ENCODE data around the gene PBX3.

PBX3 gene

GRCh38 chr9:125867751-125868415, 120.7 kb downstream of the PBX3 start:
- DNase-seq (ENCODE audit: low spot score): no peak

DNA sequence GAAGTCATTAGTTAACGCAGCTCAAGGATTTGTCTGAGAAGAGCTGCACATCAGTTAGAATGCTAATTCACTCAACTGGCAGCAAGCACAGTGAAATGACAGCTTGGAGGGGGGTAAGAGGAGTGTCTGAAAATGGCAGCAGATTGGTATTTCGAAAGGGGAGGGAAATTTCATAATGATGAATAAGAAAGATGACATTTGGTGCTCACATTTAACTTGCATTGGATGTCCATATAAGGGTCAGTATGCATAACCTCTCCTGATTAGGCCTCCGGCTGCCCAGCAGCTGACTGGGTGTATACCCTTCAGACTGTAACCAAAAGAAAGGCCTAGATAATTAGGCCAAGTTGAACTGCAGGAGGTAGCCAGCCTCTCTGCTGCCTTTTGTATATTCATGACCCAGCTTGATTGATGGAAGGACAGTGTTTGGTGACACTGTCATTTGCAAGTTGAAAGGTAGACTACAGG, 131.0 kb downstream of the PBX3 start:
- DNase-seq (ENCODE audit: low spot score): no peak

DNA sequence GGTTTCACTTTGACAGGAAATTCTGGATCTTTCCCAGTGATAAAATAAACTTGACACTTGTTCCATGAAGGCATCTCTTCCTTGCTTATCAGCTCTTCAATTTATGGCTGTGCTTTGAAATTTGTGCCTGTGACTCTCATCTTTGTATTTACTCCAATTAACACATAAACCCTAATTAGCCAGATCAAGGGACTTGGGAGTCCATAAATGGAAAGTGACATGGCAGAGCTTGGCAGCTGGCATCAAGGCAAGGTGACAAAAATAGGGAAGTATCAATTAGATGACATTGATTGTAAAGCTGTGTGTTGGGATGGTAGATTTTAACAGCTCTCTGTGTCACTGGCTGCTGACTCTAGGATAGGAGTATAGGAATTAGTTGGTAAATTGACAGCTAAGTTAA, 133.9 kb downstream of the PBX3 start:
- DNase-seq (ENCODE audit: low spot score): no peak

- DNase-seq (ENCODE audit: low spot score): no peak
Measured at GRCh38 chr9:125883565-125884217, 136.5 kb downstream of the PBX3 start.

DNA sequence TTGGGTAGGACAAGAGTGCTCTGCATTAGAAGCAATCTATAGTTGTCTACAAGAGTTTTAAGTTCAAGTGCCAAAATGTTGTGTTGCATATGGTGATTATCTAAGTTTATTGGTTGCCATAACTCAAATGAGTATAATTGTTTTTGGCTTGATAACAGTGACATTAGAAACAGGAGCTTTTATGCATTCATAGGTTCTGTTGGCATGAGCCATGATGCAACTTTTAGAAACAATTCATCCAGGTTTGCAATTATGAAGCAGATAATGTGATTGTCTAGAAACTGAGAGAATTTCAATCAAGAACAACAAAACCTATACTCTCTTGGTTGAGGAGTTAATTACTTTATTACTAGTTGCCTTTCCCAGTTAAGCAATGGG, 137.0 kb downstream of the PBX3 start:
- no peak for DNase-seq (ENCODE audit: low spot score)

GRCh38 chr9:125885405-125886034, 138.3 kb downstream of the PBX3 start:
- DNase-seq (ENCODE audit: low spot score): no peak

DNA sequence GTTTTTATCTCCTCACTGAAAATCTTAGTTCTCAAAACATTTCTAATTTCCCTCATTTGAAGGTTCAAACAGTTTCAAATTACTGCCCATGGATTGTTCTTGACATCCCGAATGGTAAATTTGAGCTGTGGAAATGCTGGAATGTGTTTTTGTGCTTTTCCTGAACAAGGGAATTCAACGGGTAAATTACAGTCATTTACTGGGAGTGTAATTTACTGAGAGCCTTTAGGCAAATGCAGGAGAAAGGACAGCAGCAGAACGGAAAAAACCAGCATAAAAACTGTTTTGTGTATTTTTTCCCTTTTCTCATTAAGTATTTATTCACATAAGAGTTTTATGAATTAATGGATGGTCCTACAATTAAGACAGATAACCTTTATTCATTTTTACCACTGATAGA, 139.2 kb downstream of the PBX3 start:
- no peak for DNase-seq (ENCODE audit: low spot score)

DNA sequence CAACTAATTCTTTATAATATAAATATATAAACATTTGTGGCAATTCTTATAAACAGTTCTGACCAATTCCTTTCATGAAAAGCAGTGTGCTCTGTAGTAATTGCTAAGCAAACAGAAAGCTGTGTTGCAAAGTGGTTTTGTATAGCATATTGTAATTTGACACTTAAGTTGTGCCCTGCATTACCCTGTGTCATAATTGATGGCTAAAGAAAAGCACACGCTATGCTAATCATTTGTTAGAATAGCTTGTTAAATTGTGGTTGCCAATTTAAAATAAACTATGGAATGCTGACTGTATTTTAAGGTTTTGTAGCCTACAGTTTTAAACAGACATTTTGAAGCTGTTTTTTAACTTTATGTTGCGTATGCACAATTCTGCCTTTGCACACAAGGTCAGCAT, 140.0 kb downstream of the PBX3 start:
- DNase-seq (ENCODE audit: low spot score): no peak

DNA sequence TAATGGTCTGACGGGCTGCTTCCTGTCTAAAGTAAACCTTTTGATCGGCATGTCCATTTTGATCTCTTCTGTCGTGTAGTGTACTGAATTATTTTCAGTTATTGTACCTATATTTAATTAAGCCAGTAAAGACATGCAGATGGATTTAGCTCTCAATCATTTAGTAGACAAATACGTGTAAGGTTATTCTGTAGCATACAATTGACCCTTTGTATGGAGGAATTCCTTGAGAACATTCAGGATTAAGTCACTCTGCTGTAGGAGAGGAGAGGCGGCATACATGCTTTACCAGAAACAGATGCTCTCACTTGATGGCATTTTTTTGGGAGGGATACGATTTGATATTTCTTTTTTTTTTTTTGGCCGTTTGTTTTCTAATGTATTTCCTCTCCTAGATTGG, 141.0 kb downstream of the PBX3 start:
- DNase-seq (ENCODE audit: low spot score): no peak

DNA sequence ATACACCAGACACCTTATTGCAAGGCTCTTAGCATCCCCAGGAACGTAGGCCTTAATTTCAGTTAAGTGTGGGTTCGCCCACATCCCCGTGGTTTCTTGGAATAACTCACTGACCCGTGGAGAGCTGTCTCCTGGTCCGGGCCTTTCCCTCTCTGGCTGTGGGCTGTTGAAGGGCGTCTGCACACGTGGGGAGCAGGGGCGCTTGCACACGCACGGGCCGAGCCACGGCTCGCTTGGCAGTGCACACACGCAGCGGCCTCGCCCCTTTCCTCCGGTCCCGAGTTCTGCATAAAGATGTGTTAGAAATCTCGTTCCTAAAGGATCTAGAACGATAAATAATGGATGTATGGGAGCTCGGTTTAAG, 141.9 kb downstream of the PBX3 start:
- DNase-seq (ENCODE audit: low spot score): peak; percentile 47

DNA sequence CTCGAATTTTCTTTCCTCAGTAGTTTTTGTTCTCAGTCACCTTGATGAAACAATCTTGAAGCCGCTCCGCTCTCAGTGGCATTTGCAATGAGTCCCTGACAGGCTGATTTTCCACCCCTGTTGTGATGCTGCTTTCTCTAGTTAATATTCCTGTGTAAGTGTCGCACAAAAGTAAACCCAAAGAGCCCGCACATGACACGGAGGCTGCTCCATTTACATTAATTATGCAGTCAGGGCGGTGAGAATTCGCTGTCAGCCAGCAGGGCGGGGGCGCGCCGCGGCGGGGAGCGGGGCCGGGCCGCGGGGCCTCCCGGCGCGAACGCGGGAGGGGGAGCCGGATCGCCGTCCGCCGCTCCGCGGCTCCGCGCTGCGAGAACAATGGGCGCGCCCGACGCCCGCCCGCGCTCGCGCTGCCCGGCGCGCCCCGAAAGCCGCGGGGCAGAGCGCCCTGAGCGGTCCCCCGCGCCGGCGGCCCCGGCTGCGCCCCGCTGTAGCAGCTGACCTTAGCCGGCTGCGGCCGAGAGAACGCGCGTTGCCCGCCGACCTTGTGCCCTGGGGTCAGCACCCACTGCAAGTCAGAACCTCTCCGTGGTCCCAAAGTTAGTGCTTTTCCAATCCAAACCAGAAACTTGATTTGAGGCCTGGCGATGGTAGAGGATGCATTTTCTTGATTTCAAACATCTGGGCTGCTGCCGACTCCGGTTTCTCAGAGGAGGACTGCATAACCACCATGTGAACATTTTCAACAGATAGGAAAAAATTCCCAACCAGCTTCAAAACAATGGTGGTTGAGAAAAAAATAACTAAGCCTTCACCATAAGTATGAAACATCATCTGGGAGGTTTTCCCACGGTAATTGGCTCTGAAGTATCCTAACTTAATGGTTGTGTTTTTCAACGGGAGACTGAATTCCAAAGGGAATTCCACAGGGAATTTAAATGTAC, 142.6 kb downstream of the PBX3 start:
- DNase-seq (ENCODE audit: low spot score): peak; percentile 56

DNA sequence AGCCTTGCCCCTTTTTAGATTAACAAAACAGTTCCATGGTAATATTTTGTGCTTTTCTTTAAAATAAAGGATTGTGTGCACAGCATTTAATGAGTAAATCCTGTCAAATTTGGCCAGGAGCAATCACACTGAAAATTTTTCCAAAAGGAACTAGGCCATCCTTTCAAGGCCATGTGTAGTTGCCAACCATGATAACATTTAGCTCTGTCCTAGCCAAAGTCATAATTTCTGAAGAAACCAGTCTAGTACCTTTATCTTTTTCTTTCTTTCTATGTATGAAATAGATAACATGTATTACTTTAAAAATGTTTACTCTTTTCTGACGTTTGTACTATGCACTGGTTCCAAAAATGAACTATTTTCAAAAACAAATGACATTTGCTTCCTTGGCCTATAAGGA, 143.7 kb downstream of the PBX3 start:
- DNase-seq (ENCODE audit: low spot score): no peak

DNA sequence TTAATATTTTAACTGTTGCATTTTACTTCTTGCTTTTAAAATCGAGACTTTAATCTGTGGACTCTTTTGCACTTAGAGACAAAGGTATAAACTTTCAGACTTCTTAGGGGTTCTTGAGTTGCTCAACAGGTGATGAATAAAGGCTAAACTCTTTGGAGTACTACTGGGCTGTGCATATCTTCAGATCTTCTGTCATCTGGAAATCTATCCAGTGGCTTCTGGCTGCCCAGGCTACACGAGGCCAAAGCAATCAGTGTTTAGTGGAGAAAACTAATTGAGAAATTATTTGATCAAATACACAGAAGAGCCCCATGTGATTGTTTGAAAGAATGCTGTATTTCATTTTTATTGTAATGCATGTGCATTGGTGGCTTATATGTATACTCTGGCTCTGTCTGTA, 146.1 kb downstream of the PBX3 start:
- DNase-seq (ENCODE audit: low spot score): no peak

DNA sequence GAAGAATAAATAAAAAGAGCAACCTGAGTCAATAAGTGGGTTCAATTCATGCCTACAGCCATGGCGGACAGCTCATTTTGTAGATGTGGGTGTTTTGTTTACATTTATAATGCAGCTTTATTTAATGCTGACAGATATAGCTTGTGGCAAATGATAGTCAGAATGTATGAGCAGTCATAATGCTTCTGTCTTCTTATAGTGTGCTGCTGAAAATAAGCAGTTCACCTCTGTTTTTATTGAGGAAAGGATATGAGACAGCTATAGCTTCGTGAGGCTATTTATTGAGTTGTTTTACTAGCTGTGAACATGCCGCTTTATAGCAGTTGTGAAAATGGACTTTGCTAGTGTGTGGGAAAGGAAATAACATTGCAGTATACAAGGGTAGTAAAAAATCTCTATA, 147.4 kb downstream of the PBX3 start:
- DNase-seq (ENCODE audit: low spot score): no peak

- no peak for DNase-seq (ENCODE audit: low spot score)
Measured at GRCh38 chr9:125896404-125896803, 149.2 kb downstream of the PBX3 start.

DNA sequence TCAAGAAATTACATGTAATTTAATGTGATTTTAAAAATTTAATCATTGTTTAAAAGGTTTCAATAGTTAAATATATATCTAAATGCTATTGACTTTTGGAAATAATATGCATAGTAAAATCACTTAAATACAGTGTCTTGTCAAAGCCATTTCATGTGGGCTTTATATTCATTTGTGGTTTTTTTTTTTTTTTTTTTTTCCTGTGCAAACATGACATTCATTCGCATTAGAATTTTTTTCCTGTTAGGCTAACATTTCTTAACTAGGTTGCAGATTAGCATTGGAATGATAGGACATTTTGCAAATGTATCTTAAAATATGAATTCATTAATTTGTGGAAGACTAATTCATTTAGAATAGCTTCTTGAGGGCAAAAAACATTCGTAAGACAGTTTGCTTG, 149.8 kb downstream of the PBX3 start:
- no peak for DNase-seq (ENCODE audit: low spot score)

DNA sequence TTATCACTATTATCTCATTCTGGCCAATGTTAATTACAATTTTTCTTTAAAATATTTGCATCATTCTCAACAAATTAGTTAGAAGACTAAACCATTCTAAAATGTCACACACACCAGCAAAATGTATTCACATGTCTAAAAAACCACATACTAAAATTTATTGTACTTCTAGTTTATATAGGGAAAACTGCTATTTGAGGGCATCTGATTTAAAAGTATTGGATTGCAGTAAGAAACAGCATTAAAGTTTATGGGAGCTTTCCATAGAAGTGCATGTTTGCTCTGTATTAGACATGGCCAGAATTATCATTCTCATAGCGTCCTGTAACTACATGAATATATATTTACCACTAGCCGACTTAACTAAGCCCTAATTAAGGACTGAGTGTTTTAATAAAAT, 150.3 kb downstream of the PBX3 start:
- DNase-seq (ENCODE audit: low spot score): no peak

GRCh38 chr9:125902214-125902613, 155.0 kb downstream of the PBX3 start:
- DNase-seq (ENCODE audit: low spot score): no peak

- no peak for DNase-seq (ENCODE audit: low spot score)
Measured at GRCh38 chr9:125902831-125903512, 155.8 kb downstream of the PBX3 start.

DNA sequence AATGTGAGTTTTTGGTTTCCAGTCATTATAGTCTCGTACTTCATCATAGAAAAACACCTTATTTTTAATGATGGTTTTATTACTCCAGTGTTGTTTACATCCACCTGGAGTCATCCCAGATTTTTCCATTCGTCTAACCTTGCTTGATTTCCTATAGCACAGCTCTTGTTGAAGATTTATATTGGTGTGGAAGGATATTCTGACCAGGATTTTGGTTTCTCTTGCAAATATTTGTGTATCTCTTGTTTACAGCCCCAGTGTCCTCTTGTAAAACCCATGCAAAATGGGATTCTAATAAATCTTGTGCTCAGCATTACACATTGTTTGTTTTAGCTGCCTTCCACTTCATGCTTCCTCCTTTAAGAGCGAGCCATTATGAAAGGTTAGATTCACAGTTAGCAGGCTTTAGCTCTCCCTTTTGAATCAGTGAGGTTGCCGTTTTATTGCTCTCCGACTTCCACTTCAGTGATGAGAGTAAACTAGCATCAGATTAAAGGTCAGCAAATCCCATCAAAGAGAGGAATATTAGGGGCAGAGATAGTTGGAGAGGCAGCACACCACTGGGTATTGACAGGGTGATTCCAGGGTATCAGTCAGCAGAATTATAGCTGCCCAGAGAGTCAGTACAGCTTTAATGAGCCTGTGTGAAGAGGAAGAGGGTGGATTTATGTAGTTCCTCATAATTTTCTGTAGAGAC, 157.1 kb downstream of the PBX3 start:
- no peak for DNase-seq (ENCODE audit: low spot score)

GRCh38 chr9:125906144-125906543, 159.0 kb downstream of the PBX3 start:
- DNase-seq (ENCODE audit: low spot score): no peak

Data from Ammon's horn (tissue), 1 donor.